A549 (cell line): ENCODE results near the gene YBEY. TPM values are rescaled to one million over a fixed set of nuclear protein-coding genes. Genes with fewer than 3 reads are reported as not detected.

Experiments used
- ATAC-seq, 2 experiments: fragments of 200-7000 bp in 1 of 2; fragments of >200 bp in 1 of 2; cut with Nextera tagmentation in 1 of 2; cut with Tn5 transposase in 1 of 2; 3 replicates each; pipeline versions ENCODE4 v1.8.0 to v1.9.1; 2018 to 2020; ENCODE audit warnings: mild to moderate bottlenecking in 1 of 2, moderate library complexity in 1 of 2
- CTCF ChIA-PET: fragments of 300-600 bp; sonication (Branson Sonifier 250); formaldehyde crosslinking; extraction: SDS; loops from one replicate; lab custom pipeline; 2021; ENCODE audit warnings: antibody characterized with exemption, inconsistent platforms; lab: Yijun Ruan, JAX
- POLR2A ChIA-PET: fragments of 350-600 bp; formaldehyde crosslinking; extraction: SDS; loops from one replicate; lab custom pipeline; 2021; ENCODE audit warnings: antibody characterized with exemption, inconsistent platforms; lab: Yijun Ruan, JAX
- DNase-seq, 2 experiments: peaks; one replicate each; pipeline versions ENCODE4 v3.0.0 to v3.0.0-alpha.2; 2011 to 2016; ENCODE audit warnings: low read depth in 1 of 2, low spot score in 1 of 2
- FAIRE-seq: peaks from 2 replicates; lab custom pipeline; 2011; peaks lifted over from hg19 to GRCh38; lab: Jason Lieb, UNC
- H3K27ac ChIP-seq, 2 experiments: fragments of >200 bp; sonication (Bioruptor Twin); formaldehyde crosslinking; 3 replicates each; pipeline ENCODE4 v1.5.1; 2016 to 2017
- H3K4me1 ChIP-seq: fragments of >200 bp; sonication (Bioruptor Twin); formaldehyde crosslinking; 3 replicates; pipeline ENCODE4 v1.6.1; 2016
- H3K4me2 ChIP-seq: fragments of >200 bp; sonication (Bioruptor Twin); formaldehyde crosslinking; 3 replicates; pipeline ENCODE4 v1.6.1; 2016
- H3K4me3 ChIP-seq: fragments of >200 bp; sonication (Bioruptor Twin); formaldehyde crosslinking; 3 replicates; pipeline ENCODE4 v1.5.1; 2016
- H3K9me3 ChIP-seq: fragments of >200 bp; sonication (Bioruptor Twin); formaldehyde crosslinking; 3 replicates; pipeline ENCODE4 v1.6.1; 2016
- CBX8 ChIP-seq: fragments of 200-600 bp; sonication (generic); IDR thresholded peaks from 2 replicates; pipeline ENCODE4 v1.6.1; 2016
- CEBPB ChIP-seq, 2 experiments: fragments of >200 bp in 1 of 2; sonication (Bioruptor Twin) in 1 of 2; formaldehyde crosslinking in 1 of 2; IDR thresholded peaks; 2 replicates each; pipeline ENCODE4 v1.6.1; 2012 to 2016
- CHD2 ChIP-seq: fragments of 150-350 bp; IDR thresholded peaks from 2 replicates; pipeline ENCODE4 v1.6.1; 2014; ENCODE audit warnings: low read length; ENCODE audit not compliant: partially characterized antibody
- E2F6 ChIP-seq: IDR thresholded peaks from 2 replicates; pipeline ENCODE4 v1.6.1; 2012; ENCODE audit warnings: low read depth, borderline replicate concordance
- EHF ChIP-seq: fragments of 250-450 bp; sonication (Bioruptor Pico); IDR thresholded peaks from 2 replicates; pipeline ENCODE4 v1.5.0; 2020; ENCODE audit warnings: mild to moderate bottlenecking
- EHMT2 ChIP-seq: fragments of 200-600 bp; sonication (generic); IDR thresholded peaks from 2 replicates; pipeline ENCODE4 v1.6.1; 2016; ENCODE audit warnings: antibody characterized with exemption, low read depth, mild to moderate bottlenecking, moderate library complexity
- GATA3 ChIP-seq: IDR thresholded peaks from 2 replicates; pipeline ENCODE4 v1.6.1; 2012; ENCODE audit warnings: borderline replicate concordance
- HOXA7 ChIP-seq: fragments of 250-450 bp; sonication (Bioruptor Pico); IDR thresholded peaks from 2 replicates; pipeline ENCODE4 v1.5.0; 2020; ENCODE audit warnings: mild to moderate bottlenecking, moderate library complexity
- JUN ChIP-seq, 2 experiments: fragments of >200 bp; sonication (Bioruptor Twin); formaldehyde crosslinking; IDR thresholded peaks; 2 replicates in 1 of 2; 3 replicates in 1 of 2; pipeline ENCODE4 v1.6.1; 2016 to 2017
- KDM1A ChIP-seq: fragments of 200-600 bp; sonication (generic); IDR thresholded peaks from 2 replicates; pipeline ENCODE4 v1.6.1; 2016; ENCODE audit warnings: low read depth, mild to moderate bottlenecking
- KDM5A ChIP-seq: fragments of 200-600 bp; sonication (generic); IDR thresholded peaks from 2 replicates; pipeline ENCODE4 v1.6.1; 2016; ENCODE audit warnings: antibody characterized with exemption, mild to moderate bottlenecking
- MAZ ChIP-seq: fragments of 150-350 bp; IDR thresholded peaks from 2 replicates; pipeline ENCODE4 v1.6.1; 2014; ENCODE audit warnings: antibody characterized with exemption, low read depth, low read length, borderline replicate concordance
- MYC ChIP-seq: IDR thresholded peaks from 2 replicates; pipeline ENCODE4 v1.6.1; 2012; ENCODE audit warnings: mild to moderate bottlenecking, inconsistent platforms, low read length, improper control_type of control experiment, borderline replicate concordance
- NFE2L2 ChIP-seq: fragments of 150-350 bp; conservative IDR thresholded peaks from 2 replicates; pipeline ENCODE4 v1.6.1; 2014; ENCODE audit warnings: low read length
- NR3C1 ChIP-seq: fragments of >200 bp; sonication (Bioruptor Twin); formaldehyde crosslinking; IDR thresholded peaks from 3 replicates; pipeline ENCODE4 v1.6.1; 2017
- PHF8 ChIP-seq: fragments of 200-600 bp; sonication (generic); IDR thresholded peaks from 2 replicates; pipeline ENCODE4 v1.6.1; 2016; ENCODE audit warnings: low read depth, mild to moderate bottlenecking, antibody characterized with exemption, moderate library complexity, borderline replicate concordance
- POLR2A ChIP-seq: IDR thresholded peaks from 2 replicates; pipeline ENCODE4 v1.6.1; 2012; ENCODE audit warnings: mild to moderate bottlenecking, low read length
- RAD21 ChIP-seq, 2 experiments: fragments of >200 bp in 1 of 2; sonication (Bioruptor Twin) in 1 of 2; formaldehyde crosslinking in 1 of 2; IDR thresholded peaks in 1 of 2; conservative IDR thresholded peaks in 1 of 2; 2 replicates in 1 of 2; 3 replicates in 1 of 2; pipeline ENCODE4 v1.6.1; 2012 to 2018; ENCODE audit warnings: inconsistent platforms in 1 of 2
- REST ChIP-seq: fragments of 200-600 bp; sonication (generic); IDR thresholded peaks from 2 replicates; pipeline ENCODE4 v1.6.1; 2016; ENCODE audit warnings: antibody characterized with exemption, mild to moderate bottlenecking, moderate library complexity
- RNF2 ChIP-seq: fragments of 200-600 bp; sonication (generic); IDR thresholded peaks from 2 replicates; pipeline ENCODE4 v1.6.1; 2016; ENCODE audit warnings: low read depth, mild to moderate bottlenecking, antibody characterized with exemption, moderate library complexity, borderline replicate concordance
- ZC3H11A ChIP-seq: fragments of 450-650 bp; IDR thresholded peaks from 2 replicates; pipeline ENCODE4 v1.6.1; 2014; ENCODE audit warnings: antibody characterized with exemption, mild to moderate bottlenecking
- ZFP36 ChIP-seq: fragments of 450-650 bp; IDR thresholded peaks from 2 replicates; pipeline ENCODE4 v1.6.1; 2014; ENCODE audit warnings: borderline replicate concordance; ENCODE audit not compliant: partially characterized antibody
- WGBS: methylation state at CpG from one replicate; pipeline ENCODE4 v1.1.6; 2017; ENCODE audit errors: missing lambda C conversion rate; 5-methylcytosine and 5-hydroxymethylcytosine counted together
- polyA minus RNA-seq: library from RNA; depleted of rRNA, polyadenylated mRNA; stranded (reverse); fragments of >200 nt; gene quantifications from 2 replicates; pipeline ENCODE4 v1.2.3, GENCODE V29; 2011; rRNA and poly(A)+ RNA removed
- polyA plus RNA-seq, 4 experiments: library from polyadenylated mRNA; depleted of rRNA in 3 of 4; stranded (reverse); fragments of >200 nt; fragmentation: RNase III in 1 of 4; extraction: RNeasy Plus Mini Kit Qiagen cat#74134 plus additional on column Dnase treatment in 1 of 4; gene quantifications; 2 replicates in 3 of 4; 3 replicates in 1 of 4; pipeline ENCODE4 v1.2.3, GENCODE V29; 2011 to 2017
- TF ChIP-seq, protein P1 (sequence below): fragments of 250-450 bp; sonication (Bioruptor Pico); IDR thresholded peaks from 2 replicates; pipeline ENCODE4 v1.5.0; 2021; ENCODE audit warnings: mild to moderate bottlenecking, moderate library complexity, borderline replicate concordance
- TF ChIP-seq, protein P2 (sequence below): fragments of 150-350 bp; IDR thresholded peaks from 2 replicates; pipeline ENCODE4 v1.6.1; 2014; ENCODE audit warnings: low read depth, mild to moderate bottlenecking, low read length
- TF ChIP-seq, protein P3 (sequence below): fragments of >200 bp; sonication (Bioruptor Twin); formaldehyde crosslinking; IDR thresholded peaks from 3 replicates; pipeline ENCODE4 v1.6.1; 2016
- TF ChIP-seq, protein P4 (sequence below): IDR thresholded peaks from 2 replicates; pipeline ENCODE4 v1.6.1; 2012

The YBEY gene
- polyA plus RNA-seq (2011; rRNA removed), result 36.6 and 45.4 TPM in 2 replicates
- 26.8 and 28.8 TPM in 2 replicates for polyA plus RNA-seq (2012; cell fraction: cytosol; rRNA removed)
- 9.4 and 16.1 TPM in 2 replicates for polyA plus RNA-seq (2012; cell fraction: nucleus; rRNA removed)
- 31.8 to 33.7 TPM (median 32.4 TPM) in 3 replicates for polyA plus RNA-seq (2017; fragmentation: RNase III; extraction: RNeasy Plus Mini Kit Qiagen cat#74134 plus additional on column Dnase treatment)
- 10.0 and 10.5 TPM in 2 replicates for polyA minus RNA-seq

DNA sequence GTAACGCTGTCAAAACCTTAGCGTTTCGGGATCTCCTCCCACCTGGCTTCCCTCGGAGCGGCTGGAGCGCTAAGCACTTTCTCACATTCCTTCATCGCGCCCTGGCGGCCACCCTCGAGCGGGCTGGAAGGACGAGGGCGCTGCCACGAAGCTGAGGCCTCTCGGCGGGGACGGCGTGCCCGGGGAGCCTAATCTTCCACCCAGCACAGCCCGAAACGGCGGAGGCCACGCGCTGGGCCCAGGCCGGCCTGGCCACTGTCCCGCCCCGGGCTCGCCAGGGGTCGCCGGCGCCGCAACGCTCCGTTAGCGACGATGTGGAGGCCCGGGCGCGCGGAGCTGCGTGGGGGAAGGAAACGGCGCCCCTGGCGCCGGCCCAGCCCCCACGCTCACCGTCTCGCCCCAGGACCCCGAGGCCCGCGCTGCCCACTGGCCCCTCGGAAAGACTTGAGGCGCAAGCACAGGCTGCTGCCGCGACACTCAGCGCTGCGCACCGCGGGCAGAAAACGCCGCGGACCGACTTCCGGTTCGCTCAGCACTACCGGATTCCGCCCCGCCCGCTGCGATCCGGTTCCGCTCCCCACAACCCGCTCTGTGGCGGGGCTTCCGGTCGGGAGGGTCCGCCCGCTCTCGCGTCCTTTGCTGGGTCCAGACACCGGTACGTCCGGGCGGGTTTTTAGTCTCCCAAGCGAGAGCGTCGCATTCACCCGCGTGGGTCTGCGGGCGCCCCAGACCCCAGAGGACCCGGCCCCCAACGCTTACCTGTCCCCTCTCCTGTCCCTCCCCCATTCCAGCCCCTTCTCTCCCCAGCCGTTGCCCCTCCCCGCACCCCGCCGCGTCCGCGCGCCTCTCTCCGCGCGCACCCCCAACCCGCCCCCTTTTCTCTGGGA is at the start of gene YBEY:
YBEY (plus strand) TSS at position 582 of the 887 bp plus-strand sequence. CDS start 572 bp downstream, outside the sequence.
- ATAC-seq (peak; percentile 98), DNase-seq (peak; percentile 81 to 92), FAIRE-seq (no peak)
- H3K27ac ChIP-seq, result peak within 1 kb of the TSS; percentile 99
- H3K9me3 ChIP-seq, result no peaks in the 10 kb centered on the region
- TF ChIP-seq GATA3 (peak; percentile 14; the same call in 1 of the 2 replicates), RNF2 (no peak), NFE2L2 (no peak), KDM5A (peak; percentile 72; the same call in 1 of the 2 replicates), CHD2 (peak; percentile 33), MAZ (peak; percentile 77; the same call in 1 of the 2 replicates), ZC3H11A (no peak), E2F6 (0 out of 2 replicates have a peak, but pooled peaks have one; percentile 48), CBX8 (no peak), NR3C1 (no peak), PHF8 (peak; percentile 75), RAD21 (conservative IDR thresholded peaks at IDR 0.05 in 1 of 2, IDR thresholded peaks at IDR 0.05 in 1 of 2) (no peak), KDM1A (no peak), ZFP36 (no peak), REST (peak; percentile 57), MYC (peak; percentile 71), CEBPB (IDR thresholded peaks at IDR 0.05) (no peak), EHF (CRISPR knock-in tag) (no peak), EHMT2 (no peak), JUN (IDR thresholded peaks at IDR 0.05) (peak; percentile 73 to 86; a peak in 4 of 5 replicates), HOXA7 (CRISPR knock-in tag) (no peak), POLR2A (peak; percentile 73)
- TF ChIP-seq, protein P1, sequence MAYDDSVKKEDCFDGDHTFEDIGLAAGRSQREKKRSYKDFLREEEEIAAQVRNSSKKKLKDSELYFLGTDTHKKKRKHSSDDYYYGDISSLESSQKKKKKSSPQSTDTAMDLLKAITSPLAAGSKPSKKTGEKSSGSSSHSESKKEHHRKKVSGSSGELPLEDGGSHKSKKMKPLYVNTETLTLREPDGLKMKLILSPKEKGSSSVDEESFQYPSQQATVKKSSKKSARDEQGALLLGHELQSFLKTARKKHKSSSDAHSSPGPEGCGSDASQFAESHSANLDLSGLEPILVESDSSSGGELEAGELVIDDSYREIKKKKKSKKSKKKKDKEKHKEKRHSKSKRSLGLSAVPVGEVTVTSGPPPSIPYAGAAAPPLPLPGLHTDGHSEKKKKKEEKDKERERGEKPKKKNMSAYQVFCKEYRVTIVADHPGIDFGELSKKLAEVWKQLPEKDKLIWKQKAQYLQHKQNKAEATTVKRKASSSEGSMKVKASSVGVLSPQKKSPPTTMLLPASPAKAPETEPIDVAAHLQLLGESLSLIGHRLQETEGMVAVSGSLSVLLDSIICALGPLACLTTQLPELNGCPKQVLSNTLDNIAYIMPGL (CRISPR knock-in tag), result no peak
- TF ChIP-seq, protein P2, sequence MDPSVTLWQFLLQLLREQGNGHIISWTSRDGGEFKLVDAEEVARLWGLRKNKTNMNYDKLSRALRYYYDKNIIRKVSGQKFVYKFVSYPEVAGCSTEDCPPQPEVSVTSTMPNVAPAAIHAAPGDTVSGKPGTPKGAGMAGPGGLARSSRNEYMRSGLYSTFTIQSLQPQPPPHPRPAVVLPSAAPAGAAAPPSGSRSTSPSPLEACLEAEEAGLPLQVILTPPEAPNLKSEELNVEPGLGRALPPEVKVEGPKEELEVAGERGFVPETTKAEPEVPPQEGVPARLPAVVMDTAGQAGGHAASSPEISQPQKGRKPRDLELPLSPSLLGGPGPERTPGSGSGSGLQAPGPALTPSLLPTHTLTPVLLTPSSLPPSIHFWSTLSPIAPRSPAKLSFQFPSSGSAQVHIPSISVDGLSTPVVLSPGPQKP, result no peak
- TF ChIP-seq, protein P3, sequence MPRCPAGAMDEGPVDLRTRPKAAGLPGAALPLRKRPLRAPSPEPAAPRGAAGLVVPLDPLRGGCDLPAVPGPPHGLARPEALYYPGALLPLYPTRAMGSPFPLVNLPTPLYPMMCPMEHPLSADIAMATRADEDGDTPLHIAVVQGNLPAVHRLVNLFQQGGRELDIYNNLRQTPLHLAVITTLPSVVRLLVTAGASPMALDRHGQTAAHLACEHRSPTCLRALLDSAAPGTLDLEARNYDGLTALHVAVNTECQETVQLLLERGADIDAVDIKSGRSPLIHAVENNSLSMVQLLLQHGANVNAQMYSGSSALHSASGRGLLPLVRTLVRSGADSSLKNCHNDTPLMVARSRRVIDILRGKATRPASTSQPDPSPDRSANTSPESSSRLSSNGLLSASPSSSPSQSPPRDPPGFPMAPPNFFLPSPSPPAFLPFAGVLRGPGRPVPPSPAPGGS, result peak; percentile 79; the same call in 2 of the 3 replicates
- TF ChIP-seq, protein P4, sequence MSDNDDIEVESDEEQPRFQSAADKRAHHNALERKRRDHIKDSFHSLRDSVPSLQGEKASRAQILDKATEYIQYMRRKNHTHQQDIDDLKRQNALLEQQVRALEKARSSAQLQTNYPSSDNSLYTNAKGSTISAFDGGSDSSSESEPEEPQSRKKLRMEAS, result peak; percentile 83
- H3K4me3 ChIP-seq, result peak within 1 kb of the TSS; percentile 98
- peaks cover 25% of the 10 kb centered on the region for H3K4me1 ChIP-seq
- WGBS, result under 1% methylated on average over 9 of the region's 105 CpGs
- ChIA-PET POLR2A (no interaction called here), CTCF (interaction anchor here (1.5 kb wide), 1 partner anchor 18 kb away, joined by 5 read pairs; no protein-coding TSS in a partner anchor)
- peak within 1 kb of the TSS; percentile 87 for H3K4me2 ChIP-seq
